ENCODE measurements around the gene RIC8B. TPM values are rescaled to one million over a fixed set of nuclear protein-coding genes. Genes with fewer than 3 reads are reported as not detected.

RIC8B gene
- 9.8 and 11.1 TPM in 2 replicates for total RNA-seq

GRCh38 chr12:106774005-106774807 is at the start of gene RIC8B:
Gene RIC8B, plus strand, starts transcription at chr12:106774682. Its CDS starts 64 bp downstream, at chr12:106774746.

Other genes starting within 250 kb of the RIC8B start
- gene RFX4, start 191.7 kb upstream of the RIC8B start, total RNA-seq = not detected in 2 replicates
- 67.9 and 71.2 TPM in 2 replicates for gene TMEM263, start 181.2 kb downstream of the RIC8B start, total RNA-seq
- gene MTERF2, start 212.5 kb downstream of the RIC8B start, total RNA-seq = 2.3 and 4.9 TPM in 2 replicates